Measurements from ENCODE around the gene HHAT.

DNA sequence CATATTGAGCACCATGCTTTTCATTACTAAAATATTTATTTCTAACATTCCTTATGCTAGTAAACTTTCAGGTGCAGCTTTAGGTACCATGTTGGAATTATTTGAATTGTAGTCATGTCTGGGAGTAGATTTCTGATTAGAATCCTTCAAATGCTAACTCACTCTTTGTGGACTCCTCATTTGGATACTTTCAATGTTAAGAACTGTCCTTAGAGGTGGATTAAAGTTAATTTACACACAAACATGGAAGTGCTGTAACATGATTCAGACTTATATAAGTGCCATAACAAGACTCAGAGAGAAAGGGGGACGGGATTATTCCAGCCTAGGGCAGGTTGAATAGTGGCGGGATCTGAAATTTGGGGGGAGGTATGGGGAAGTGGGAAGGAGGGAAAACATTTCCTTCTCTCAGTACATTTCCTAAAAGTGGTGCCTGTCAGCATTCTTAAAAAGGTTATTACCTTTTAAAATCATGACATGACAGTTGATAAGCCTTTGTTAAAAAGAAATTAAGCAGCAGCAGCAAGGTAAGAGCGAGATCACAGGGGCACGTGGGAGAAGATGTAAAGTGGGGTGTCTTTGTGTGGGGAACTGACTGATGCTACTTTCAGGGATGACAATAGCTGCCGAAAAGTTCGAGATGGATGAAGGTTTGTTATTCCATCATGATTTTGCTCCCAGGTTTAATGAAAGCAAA lies 44.4 kb downstream of the HHAT start:
- TF ChIP-seq, protein P1, sequence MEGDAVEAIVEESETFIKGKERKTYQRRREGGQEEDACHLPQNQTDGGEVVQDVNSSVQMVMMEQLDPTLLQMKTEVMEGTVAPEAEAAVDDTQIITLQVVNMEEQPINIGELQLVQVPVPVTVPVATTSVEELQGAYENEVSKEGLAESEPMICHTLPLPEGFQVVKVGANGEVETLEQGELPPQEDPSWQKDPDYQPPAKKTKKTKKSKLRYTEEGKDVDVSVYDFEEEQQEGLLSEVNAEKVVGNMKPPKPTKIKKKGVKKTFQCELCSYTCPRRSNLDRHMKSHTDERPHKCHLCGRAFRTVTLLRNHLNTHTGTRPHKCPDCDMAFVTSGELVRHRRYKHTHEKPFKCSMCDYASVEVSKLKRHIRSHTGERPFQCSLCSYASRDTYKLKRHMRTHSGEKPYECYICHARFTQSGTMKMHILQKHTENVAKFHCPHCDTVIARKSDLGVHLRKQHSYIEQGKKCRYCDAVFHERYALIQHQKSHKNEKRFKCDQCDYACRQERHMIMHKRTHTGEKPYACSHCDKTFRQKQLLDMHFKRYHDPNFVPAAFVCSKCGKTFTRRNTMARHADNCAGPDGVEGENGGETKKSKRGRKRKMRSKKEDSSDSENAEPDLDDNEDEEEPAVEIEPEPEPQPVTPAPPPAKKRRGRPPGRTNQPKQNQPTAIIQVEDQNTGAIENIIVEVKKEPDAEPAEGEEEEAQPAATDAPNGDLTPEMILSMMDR (conservative IDR thresholded peaks at IDR 0.05): no peak
- no peak for TF ChIP-seq ZFX (IDR thresholded peaks at IDR 0.05)
